ENCODE measurements around the gene FRMD3.
"Not testable (repeated sequence)": the region's sequence is repeated elsewhere in the genome, so short reads cannot be mapped to it uniquely, and the experiment has no call there.

FRMD3 gene

GRCh38 chr9:83521411-83521810, 16.8 kb downstream of the FRMD3 start:
- DNase-seq (ENCODE audit: low spot score), result peak; percentile 82

DNA sequence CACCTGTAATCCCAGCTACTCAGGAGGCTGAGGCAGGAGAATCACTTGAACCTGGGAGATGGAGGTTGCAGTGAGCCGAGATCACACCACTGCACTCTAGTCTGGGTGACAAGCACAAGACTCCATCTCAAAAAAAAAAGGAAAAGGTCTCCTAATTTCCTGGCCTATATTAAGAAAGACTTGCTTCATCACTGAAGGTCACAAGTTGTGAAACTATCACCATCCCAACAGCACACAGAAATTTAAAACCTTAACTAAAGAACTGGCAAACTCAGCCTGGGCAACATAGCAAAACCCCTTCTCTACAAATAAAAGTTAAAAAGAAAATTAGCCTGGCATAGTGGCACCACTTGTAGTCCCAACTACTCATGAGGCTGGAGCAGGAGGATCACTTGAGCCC, 17.2 kb downstream of the FRMD3 start:
- no peak for DNase-seq (ENCODE audit: low spot score)

- no peak for DNase-seq (ENCODE audit: low spot score)
These were observed 17.9 kb downstream of the FRMD3 start for GRCh38 chr9:83520292-83520691.

DNA sequence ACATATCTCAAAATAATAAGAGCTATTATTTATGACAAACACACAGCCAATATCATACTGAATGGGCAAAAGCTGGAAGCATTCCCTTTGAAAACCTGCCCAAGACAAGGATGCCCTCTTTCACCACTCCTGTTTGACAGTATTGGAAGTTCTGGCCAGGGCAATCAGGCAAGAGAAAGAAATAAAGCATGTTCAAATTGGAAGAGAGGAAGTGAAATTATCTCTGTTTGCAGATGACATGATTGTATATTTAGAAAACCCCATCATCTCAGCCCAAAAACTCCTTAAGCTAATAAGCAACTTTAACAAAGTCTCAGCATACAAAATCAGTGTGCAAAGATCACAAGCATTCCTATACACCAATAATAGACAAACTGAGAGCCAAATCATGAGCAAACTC, 20.2 kb downstream of the FRMD3 start:
- DNase-seq (ENCODE audit: low spot score), result not testable (repeated sequence)

GRCh38 chr9:83514767-83515166, 23.4 kb downstream of the FRMD3 start:
- no peak for DNase-seq (ENCODE audit: low spot score)

GRCh38 chr9:83512621-83513020, 25.6 kb downstream of the FRMD3 start:
- no peak for DNase-seq (ENCODE audit: low spot score)

- DNase-seq (ENCODE audit: low spot score), result peak; percentile 45
These were observed 27.1 kb downstream of the FRMD3 start for GRCh38 chr9:83511051-83511450.

- DNase-seq (ENCODE audit: low spot score), result no peak
These were observed 28.8 kb downstream of the FRMD3 start for GRCh38 chr9:83509402-83509801.

DNA sequence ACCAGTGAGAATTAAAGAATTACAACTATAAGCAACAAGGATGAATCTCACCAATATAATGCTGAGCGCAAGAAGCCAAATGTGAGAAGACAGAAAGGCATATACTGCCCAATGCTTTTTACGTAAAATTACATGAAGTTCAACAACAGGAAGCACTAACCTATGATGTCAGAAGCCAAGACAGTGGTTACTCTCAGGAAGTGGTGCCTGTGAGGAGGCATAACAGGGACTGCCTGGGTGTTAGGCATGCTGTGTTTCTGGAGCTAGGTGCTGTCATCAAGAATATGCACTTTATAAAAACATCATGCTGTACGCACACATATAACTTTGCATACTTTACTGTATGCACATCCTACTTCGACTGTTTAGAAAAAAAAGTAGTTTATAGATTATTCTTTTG, 30.1 kb downstream of the FRMD3 start:
- no peak for DNase-seq (ENCODE audit: low spot score)

GRCh38 chr9:83505282-83505681, 32.9 kb downstream of the FRMD3 start:
- no peak for DNase-seq (ENCODE audit: low spot score)

- DNase-seq (ENCODE audit: low spot score), result no peak
These were observed 34.3 kb downstream of the FRMD3 start for GRCh38 chr9:83503866-83504265.

- DNase-seq (ENCODE audit: low spot score), result no peak
These were observed 36.6 kb downstream of the FRMD3 start for GRCh38 chr9:83501565-83501964.

DNA sequence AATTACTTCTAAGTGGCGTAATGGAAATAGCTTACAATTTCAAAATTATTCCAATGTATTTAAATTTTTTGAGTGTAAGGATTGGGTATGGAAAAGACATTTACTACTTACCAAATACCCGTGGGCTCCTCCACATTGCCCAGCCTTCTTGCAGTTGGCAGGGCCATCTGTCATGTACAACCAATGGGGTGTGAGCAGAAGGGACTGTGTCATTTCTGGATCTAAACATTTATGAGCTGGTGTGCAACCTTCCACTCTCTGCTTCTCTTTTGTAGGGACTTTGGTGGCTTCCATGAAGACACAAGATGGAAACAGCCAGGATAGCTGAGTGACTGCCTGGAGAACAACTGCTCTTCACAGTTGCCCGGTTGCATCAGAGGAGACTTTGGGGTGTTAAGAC, 40.8 kb downstream of the FRMD3 start:
- no peak for DNase-seq (ENCODE audit: low spot score)

GRCh38 chr9:83491995-83492394, 46.2 kb downstream of the FRMD3 start:
- no peak for DNase-seq (ENCODE audit: low spot score)

- no peak for DNase-seq (ENCODE audit: low spot score)
These were observed 46.8 kb downstream of the FRMD3 start for GRCh38 chr9:83491413-83491812.

DNA sequence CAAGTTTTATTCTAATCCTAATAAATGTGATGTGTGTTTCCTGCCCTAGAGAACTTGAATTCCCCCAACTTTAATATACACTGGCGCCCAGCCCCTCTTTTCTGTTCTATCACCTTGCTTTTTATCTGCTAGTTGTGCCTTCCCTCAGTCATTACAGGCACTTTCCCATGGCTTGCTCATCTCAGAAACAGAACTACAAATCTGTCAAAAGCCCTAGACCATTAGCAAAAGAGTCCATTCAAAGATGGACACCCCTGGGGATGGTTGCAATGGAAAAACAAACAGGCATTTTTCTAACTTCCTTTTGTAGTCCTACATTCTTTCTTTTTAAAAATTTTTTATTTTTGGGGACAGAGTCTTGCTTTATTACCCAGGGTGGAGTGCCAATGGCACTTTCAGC, 48.2 kb downstream of the FRMD3 start:
- no peak for DNase-seq (ENCODE audit: low spot score)

GRCh38 chr9:83484990-83485389, 53.2 kb downstream of the FRMD3 start:
- no peak for DNase-seq (ENCODE audit: low spot score)

DNA sequence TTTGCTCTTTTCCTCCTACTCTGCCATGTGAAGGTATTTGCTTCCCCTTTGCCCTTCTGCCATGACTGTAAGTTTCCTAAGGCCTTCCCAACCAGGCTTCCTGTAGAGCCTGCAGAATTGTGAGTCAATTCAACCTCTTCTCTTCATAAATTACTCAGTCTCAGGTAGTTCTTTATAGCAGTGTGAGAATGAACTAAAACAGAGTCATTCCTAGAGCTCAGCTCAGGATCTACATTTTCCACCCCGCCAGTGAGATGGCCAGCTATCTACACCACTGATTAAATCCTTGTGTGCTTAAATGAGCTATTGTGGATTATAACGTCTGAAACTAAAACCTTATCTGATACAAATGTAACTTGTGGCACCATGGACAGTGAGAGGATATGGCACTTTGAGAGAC, 55.0 kb downstream of the FRMD3 start:
- DNase-seq (ENCODE audit: low spot score), result no peak

DNA sequence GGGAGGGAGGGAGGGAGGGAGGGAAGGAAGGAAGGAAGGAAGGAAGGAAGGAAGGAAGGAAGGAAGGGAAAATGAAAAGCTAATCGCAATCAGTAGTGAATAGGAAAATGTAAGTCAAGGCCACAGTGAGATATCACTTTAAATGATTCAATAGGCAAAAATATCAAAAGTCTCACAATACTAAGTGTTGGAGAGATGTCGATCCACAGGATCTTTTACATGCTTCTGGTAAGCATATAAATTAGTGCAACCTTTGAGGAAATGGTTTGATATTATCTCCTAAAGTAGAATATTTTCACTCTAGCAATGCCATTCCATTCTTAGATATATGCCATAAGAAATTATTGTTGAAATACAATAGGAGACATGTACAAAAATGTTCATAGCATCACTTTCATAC, 58.4 kb downstream of the FRMD3 start:
- DNase-seq (ENCODE audit: low spot score), result no peak

DNA sequence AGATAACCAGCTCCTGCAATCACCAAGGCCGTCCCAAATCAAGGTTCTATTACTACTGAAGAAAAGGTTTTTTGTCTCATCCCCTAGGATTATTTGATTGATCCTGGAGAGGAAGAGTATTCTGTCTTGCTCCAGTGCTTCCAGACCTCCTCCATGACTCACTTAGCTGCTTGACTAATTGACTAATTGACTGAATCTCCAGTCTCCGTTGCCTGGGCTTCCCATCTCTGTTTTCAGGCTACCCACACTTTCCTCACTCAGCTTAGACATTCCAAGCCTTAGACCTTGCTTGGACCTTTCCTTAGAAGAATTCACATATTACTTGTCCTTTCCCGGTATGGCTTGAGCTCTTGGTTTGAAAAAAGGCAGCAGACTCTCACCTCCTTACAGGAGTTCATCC, 60.6 kb downstream of the FRMD3 start:
- no peak for DNase-seq (ENCODE audit: low spot score)

GRCh38 chr9:83477120-83477519, 61.1 kb downstream of the FRMD3 start:
- DNase-seq (ENCODE audit: low spot score), result no peak

DNA sequence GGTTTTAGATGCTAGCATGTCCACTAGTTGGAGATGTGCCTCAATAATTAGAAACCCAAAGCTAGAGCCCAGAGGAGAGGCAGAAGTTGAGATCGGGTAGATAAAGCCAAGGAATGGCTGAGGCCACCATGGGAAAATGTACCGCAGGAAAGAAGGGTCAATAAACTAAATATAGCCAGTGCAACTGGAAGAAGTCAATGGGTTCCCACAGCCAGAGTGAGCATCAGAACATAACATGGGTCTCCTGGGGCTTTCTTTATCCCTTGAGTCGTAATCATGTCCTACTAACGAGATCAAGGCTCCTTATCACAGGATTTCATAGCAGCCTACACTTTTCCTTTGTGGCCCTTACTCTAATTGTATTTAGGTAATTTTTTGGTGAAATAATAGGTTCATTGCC, 61.7 kb downstream of the FRMD3 start:
- DNase-seq (ENCODE audit: low spot score), result no peak

GRCh38 chr9:83475741-83476140, 62.5 kb downstream of the FRMD3 start:
- DNase-seq (ENCODE audit: low spot score), result no peak

DNA sequence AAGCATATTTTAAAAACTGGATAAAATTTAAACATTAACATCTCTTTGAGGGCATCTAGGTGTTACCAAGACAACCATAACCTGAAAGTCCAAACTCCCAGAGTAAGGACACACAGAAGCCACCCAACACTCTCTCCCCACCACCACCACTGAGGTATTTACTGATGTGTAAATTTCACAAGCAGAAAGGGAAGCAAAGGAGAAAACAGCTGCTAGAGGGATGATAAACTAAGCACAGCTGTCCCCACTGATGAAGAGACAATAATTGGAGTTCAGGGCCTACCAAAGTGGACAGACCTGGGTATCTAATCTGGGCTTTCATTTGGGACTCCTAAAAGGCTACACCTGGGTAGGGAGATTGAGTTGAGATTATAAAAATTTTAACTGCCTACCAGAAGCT, 63.6 kb downstream of the FRMD3 start:
- DNase-seq (ENCODE audit: low spot score), result no peak

GRCh38 chr9:83473488-83473971, 64.7 kb downstream of the FRMD3 start:
- DNase-seq (ENCODE audit: low spot score), result no peak
